Measurements from ENCODE around the gene NPIPB8.
"Not testable (repeated sequence)": the region's sequence is repeated elsewhere in the genome, so short reads cannot be mapped to it uniquely, and the experiment has no call there.

DNA sequence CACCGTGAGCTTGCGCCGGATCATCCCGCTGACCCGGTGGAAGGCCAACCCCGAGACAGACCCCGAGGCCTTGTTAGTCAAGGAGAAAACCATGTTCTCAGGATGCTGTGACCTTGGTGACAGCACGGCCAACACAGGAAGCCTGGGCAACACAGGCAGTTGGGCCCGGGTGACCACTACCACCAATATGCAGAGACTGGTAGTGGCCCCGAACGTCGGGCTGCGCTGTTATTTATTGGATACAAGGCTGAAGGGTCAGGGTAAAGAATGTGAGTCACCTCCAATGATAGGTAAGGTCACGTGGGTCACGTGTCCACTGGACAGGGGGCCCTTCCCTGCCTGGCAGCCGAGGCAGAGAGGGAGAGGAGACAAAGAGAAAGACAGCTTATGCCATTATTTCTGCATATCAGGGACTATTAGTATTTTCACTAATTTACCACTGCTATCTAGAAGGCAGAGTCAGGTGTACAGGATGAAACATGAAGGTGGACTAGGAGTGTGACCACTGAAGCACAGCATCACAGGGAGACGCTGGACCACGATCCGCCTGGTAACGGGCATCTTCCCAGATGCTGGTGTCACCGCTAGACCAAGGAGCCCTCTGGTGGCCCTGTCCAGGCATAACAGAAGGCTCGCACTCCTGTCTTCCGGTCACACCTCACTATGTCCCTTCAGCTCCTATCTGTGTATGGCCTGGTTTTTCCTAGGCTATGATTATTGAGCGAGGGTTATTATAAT is 22.2 kb upstream of the NPIPB8 start:
- peak; percentile 72 for TF ChIP-seq CTCF (IDR thresholded peaks at IDR 0.05)
- not testable (repeated sequence) for TF ChIP-seq EZH2phosphoT487, EZH2 (IDR thresholded peaks at IDR 0.05)

All from neural progenitor cell (in vitro differentiated cells).